Neural cell (in vitro differentiated cells): ENCODE measurements around the gene CTDNEP1. TPM values are rescaled to one million over a fixed set of nuclear protein-coding genes. Genes with fewer than 3 reads are reported as not detected.

ENCODE experiments used
- H2AFZ ChIP-seq: fragments of 200-600, 300-800 bp; sonication (generic), shearing (Covaris generic); 2 replicates; pipeline ENCODE4 v1.6.0; 2014; ENCODE audit warnings: low read depth, mild to moderate bottlenecking, antibody characterized with exemption, low read length, moderate library complexity
- H3F3A ChIP-seq: fragments of 200-600 bp; shearing (Covaris generic); 2 replicates; pipeline ENCODE4 v1.6.1; 2016; ENCODE audit warnings: mild to moderate bottlenecking, moderate library complexity, mixed read lengths, antibody characterized with exemption, low read length; ENCODE audit not compliant: insufficient read depth, poor library complexity, severe bottlenecking
- H3K27ac ChIP-seq: fragments of 200-600, 300-800 bp; sonication (generic), shearing (Covaris generic); 2 replicates; pipeline ENCODE4 v1.5.1; 2014; ENCODE audit warnings: mild to moderate bottlenecking, low read length, moderate library complexity
- H3K27me3 ChIP-seq: fragments of 300-800, 200-600 bp; sonication (generic), shearing (Covaris generic); 2 replicates; pipeline ENCODE4 v1.6.0; 2014; ENCODE audit warnings: mild to moderate bottlenecking, low read depth, low read length, moderate library complexity; ENCODE audit not compliant: insufficient read depth
- H3K36me3 ChIP-seq: fragments of 300-800, 200-600 bp; sonication (generic), shearing (Covaris generic); 2 replicates; pipeline ENCODE4 v1.5.1; 2014; ENCODE audit warnings: mild to moderate bottlenecking, antibody characterized with exemption, low read length, moderate library complexity; ENCODE audit not compliant: insufficient read depth
- H3K4me2 ChIP-seq: fragments of 300-800, 200-600 bp; sonication (generic), shearing (Covaris generic); 2 replicates; pipeline ENCODE4 v1.6.0; 2014; ENCODE audit warnings: mild to moderate bottlenecking, low read length
- H3K4me3 ChIP-seq: fragments of 300-800, 200-600 bp; sonication (generic), shearing (Covaris generic); 2 replicates; pipeline ENCODE4 v1.5.1; 2014; ENCODE audit warnings: mild to moderate bottlenecking, low read length, moderate library complexity
- H3K79me2 ChIP-seq: fragments of 200-600 bp; shearing (Covaris generic); replicated peaks from 2 replicates; pipeline ENCODE4 v1.6.0; 2014; ENCODE audit warnings: mild to moderate bottlenecking, low read length, moderate library complexity; ENCODE audit not compliant: insufficient read depth
- H3K9ac ChIP-seq: fragments of 300-800, 200-600 bp; sonication (generic), shearing (Covaris generic); 2 replicates; pipeline ENCODE4 v1.6.1; 2016; ENCODE audit warnings: mild to moderate bottlenecking, low read length, mixed read lengths
- H3K9me2 ChIP-seq: fragments of 200-600 bp; shearing (Covaris generic); 2 replicates; pipeline ENCODE4 v1.6.1; 2016; ENCODE audit warnings: mild to moderate bottlenecking, low read length, mixed read lengths; ENCODE audit not compliant: insufficient read depth
- H3K9me3 ChIP-seq: fragments of 200-600, 300-800 bp; sonication (generic), shearing (Covaris generic); 2 replicates; pipeline ENCODE4 v1.6.1; 2016; ENCODE audit warnings: mild to moderate bottlenecking, mixed run types, low read length, moderate library complexity, mixed read lengths
- H4K20me1 ChIP-seq: fragments of 200-600 bp; shearing (Covaris generic); 2 replicates; pipeline ENCODE4 v1.6.1; 2016; ENCODE audit warnings: mild to moderate bottlenecking, mixed run types; ENCODE audit not compliant: insufficient read depth
- CTCF ChIP-seq: fragments of 450-650 bp; IDR thresholded peaks from 2 replicates; pipeline ENCODE4 v1.5.1; 2014; ENCODE audit warnings: antibody characterized with exemption, mild to moderate bottlenecking, moderate library complexity; ENCODE audit not compliant: poor library complexity, severe bottlenecking
- EP300 ChIP-seq: fragments of 450-650 bp; conservative IDR thresholded peaks from 2 replicates; pipeline ENCODE4 v1.6.1; 2014; ENCODE audit warnings: antibody characterized with exemption, mild to moderate bottlenecking, moderate library complexity; ENCODE audit not compliant: poor library complexity, severe bottlenecking
- MXI1 ChIP-seq: fragments of 450-650 bp; conservative IDR thresholded peaks from 2 replicates; pipeline ENCODE4 v1.6.1; 2014; ENCODE audit warnings: antibody characterized with exemption, mild to moderate bottlenecking; ENCODE audit not compliant: poor library complexity, severe bottlenecking
- POLR2AphosphoS5 ChIP-seq: IDR thresholded peaks from 2 replicates; pipeline ENCODE4 v1.6.1; 2012
- RAD21 ChIP-seq: fragments of 450-650 bp; conservative IDR thresholded peaks from 2 replicates; pipeline ENCODE4 v1.6.1; 2014; ENCODE audit warnings: antibody characterized with exemption, mild to moderate bottlenecking, moderate library complexity
- REST ChIP-seq: IDR thresholded peaks from 2 replicates; pipeline ENCODE4 v1.6.1; 2012; ENCODE audit warnings: borderline replicate concordance
- polyA plus RNA-seq: library from polyadenylated mRNA; depleted of rRNA; stranded (reverse); fragments of >200 nt; gene quantifications from 2 replicates; pipeline ENCODE4 v1.2.3, GENCODE V29; 2014

The CTDNEP1 gene
- polyA plus RNA-seq, 1 donor from 2014 or later = 39.4 TPM

DNA sequence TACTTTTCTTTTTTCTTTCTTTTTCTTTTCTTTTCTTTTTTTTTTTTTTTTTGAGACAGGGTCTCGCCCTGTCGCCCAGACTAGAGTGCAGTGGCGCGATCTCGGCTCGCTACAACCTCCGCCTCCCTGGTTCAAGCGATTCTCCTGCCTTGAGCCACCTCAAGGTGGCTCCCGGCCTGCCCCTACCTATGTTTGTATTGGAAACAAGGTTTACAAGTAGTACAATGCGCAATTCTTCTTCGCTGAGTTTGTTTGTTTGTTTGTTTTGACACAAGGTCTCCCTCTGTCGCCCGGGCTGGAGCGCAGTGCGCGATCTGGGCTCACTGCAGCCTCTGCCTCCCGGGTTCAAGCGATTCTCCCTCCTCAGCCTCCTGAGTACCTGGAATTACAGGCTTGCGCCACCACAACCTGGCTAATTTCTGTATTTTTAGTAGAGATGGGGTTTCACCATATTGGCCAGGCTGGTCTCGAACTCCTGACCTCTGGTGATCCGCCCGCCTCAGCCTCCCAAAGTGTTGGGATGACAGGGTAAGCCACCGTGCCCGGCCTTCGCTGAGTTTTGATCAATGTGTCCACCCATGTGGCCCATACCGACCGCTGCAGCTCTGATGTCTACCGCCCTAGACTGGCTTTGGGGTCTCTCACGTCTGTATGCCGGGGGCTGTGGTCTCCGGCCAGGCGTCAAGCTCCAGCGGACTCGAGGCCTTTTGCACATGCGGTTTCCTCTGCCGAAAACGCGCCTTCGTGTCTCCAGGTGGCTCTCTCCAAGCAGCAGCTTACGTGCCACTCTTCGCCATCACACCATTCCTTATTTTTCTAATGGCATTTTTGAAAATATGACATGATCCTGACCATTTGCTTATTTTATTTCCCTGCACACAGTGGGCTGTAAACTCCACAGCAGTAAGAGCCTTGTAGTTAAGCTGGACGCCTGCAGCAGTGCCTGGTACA is 44.0 kb upstream of the CTDNEP1 start:
- H3K79me2 ChIP-seq = no peaks in the 10 kb centered on the region
- no peak overlapping the region for H3K9ac ChIP-seq
- H3K4me3 ChIP-seq = peak overlapping the region; percentile 66
- H3K9me3 ChIP-seq = no peaks in the 10 kb centered on the region
- no peaks in the 10 kb centered on the region for H3K36me3 ChIP-seq
- no peak overlapping the region for H3K4me2 ChIP-seq
- H2AFZ ChIP-seq = no peak overlapping the region
- H3K27me3 ChIP-seq = peaks cover 49% of the 10 kb centered on the region
- H3F3A ChIP-seq = no peaks in the 10 kb centered on the region
- H4K20me1 ChIP-seq = no peaks in the 10 kb centered on the region
- H3K27ac ChIP-seq = no peak overlapping the region
- H3K9me2 ChIP-seq = no peaks in the 10 kb centered on the region
- TF ChIP-seq POLR2AphosphoS5 (no peak), RAD21 (no peak), REST (no peak), CTCF (no peak)

DNA sequence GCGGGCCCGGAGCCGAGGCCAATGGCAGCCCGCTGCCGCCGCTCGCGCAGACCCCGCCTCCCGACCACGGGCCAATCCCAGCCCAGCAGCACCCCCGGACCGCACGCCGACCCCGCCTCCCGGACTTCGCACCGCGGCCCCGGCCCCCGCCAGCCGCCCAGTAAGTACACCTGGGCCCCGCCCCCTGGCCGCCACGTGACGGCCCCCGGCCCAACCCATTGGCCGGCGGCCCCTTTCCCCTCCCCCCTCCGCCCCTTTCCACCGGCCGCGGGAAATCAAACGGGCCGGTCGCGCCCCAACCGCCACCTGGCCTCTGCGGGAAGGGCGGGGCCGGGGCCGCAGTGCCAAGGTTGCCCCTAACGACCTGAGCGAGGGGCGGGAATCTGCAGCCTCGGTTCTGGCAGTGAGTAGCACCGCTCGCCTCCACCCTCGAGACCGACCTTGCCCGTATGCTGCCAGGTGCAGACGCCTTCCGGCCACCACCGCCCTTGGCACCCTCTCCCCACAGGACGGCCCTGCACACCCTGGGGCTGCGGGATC is 43.1 kb upstream of the CTDNEP1 start, which contains the start of gene YBX2:
TSS of gene YBX2 (minus strand) at position 26 of the 540 bp plus-strand sequence. CDS start 139 bp downstream, outside the sequence.
- H3K79me2 ChIP-seq = no peaks in the 10 kb centered on the region
- no peak within 1 kb of the TSS for H3K9ac ChIP-seq
- H3K27me3 ChIP-seq = peaks cover 49% of the 10 kb centered on the region
- H3F3A ChIP-seq = no peaks in the 10 kb centered on the region
- no peaks in the 10 kb centered on the region for H3K36me3 ChIP-seq
- TF ChIP-seq MXI1 = peak; percentile 32
- TF ChIP-seq EP300 = no peak
- H3K4me3 ChIP-seq = peak within 1 kb of the TSS; percentile 66
- H4K20me1 ChIP-seq = no peaks in the 10 kb centered on the region
- H2AFZ ChIP-seq = no peak within 1 kb of the TSS
- no peaks in the 10 kb centered on the region for H3K9me2 ChIP-seq
- H3K4me2 ChIP-seq = no peak within 1 kb of the TSS
- no peak within 1 kb of the TSS for H3K27ac ChIP-seq
- H3K9me3 ChIP-seq = no peaks in the 10 kb centered on the region
